H1 (cell line): ENCODE data around the gene AQP11. TPM values are rescaled to one million over a fixed set of nuclear protein-coding genes. Genes with fewer than 3 reads are reported as not detected.

ENCODE experiments used
- CTCF ChIA-PET: fragments of 300-600 bp; sonication (Branson Sonifier 250); formaldehyde crosslinking; loops from one replicate; lab custom pipeline; 2021; ENCODE audit not compliant: partially characterized antibody; lab: Charles Lee
- POLR2A ChIA-PET: fragments of 300-600 bp; sonication (Branson Sonifier 250); formaldehyde crosslinking; loops from one replicate; lab custom pipeline; 2021; ENCODE audit warnings: inconsistent platforms; ENCODE audit not compliant: partially characterized antibody; lab: Charles Lee
- DNase-seq, 2 experiments: peaks; one replicate each; pipeline versions ENCODE4 v3.0.0 to v3.0.0-alpha.2; 2010 to 2022; ENCODE audit warnings: low spot score in 2 of 2, low read depth in 1 of 2, mixed read lengths in 1 of 2
- FAIRE-seq: peaks from 2 replicates; lab custom pipeline; 2011; peaks lifted over from hg19 to GRCh38; lab: Jason Lieb, UNC
- H2AFZ ChIP-seq: 2 replicates; pipeline ENCODE4 v1.8.1; 2012; ENCODE audit warnings: low read length, inconsistent platforms
- H2AK5ac ChIP-seq: 2 replicates; pipeline ENCODE4 v1.6.1; 2013; ENCODE audit warnings: low read depth, low read length
- H2BK120ac ChIP-seq: replicated peaks from 2 replicates; pipeline ENCODE3; 2013; ENCODE audit warnings: low read depth, low read length, inconsistent platforms
- H2BK12ac ChIP-seq: 2 replicates; pipeline ENCODE4 v1.6.1; 2013; ENCODE audit warnings: low read depth, low read length
- H2BK15ac ChIP-seq: 2 replicates; pipeline ENCODE4 v1.6.1; 2013; ENCODE audit warnings: low read length
- H2BK20ac ChIP-seq: 2 replicates; pipeline ENCODE4 v1.6.1; 2013; ENCODE audit warnings: low read length
- H2BK5ac ChIP-seq: 2 replicates; pipeline ENCODE4 v1.6.1; 2013; ENCODE audit warnings: low read depth, low read length
- H3K14ac ChIP-seq: 2 replicates; pipeline ENCODE4 v1.6.1; 2013; ENCODE audit warnings: inconsistent platforms; ENCODE audit not compliant: insufficient read length
- H3K18ac ChIP-seq: 2 replicates; pipeline ENCODE4 v1.6.1; 2013; ENCODE audit warnings: low read length; ENCODE audit errors: extremely low read depth
- H3K23ac ChIP-seq: 2 replicates; pipeline ENCODE4 v1.6.1; 2013; ENCODE audit warnings: inconsistent platforms; ENCODE audit not compliant: insufficient read length
- H3K23me2 ChIP-seq: 2 replicates; pipeline ENCODE4 v1.6.1; 2013; ENCODE audit warnings: low read depth, low read length
- H3K27ac ChIP-seq: 2 replicates; pipeline ENCODE4 v1.6.1; 2011; ENCODE audit warnings: low read depth, low read length, inconsistent platforms
- H3K27me3 ChIP-seq, 4 experiments: replicated peaks in 1 of 4; 1 replicate in 1 of 4; 2 replicates in 3 of 4; pipeline versions ENCODE4 v1.6.1 to v1.8.1; 2011 to 2013; ENCODE audit warnings: low read length in 3 of 4, mild to moderate bottlenecking in 3 of 4, inconsistent platforms in 2 of 4, mixed read lengths in 2 of 4, moderate library complexity in 1 of 4; ENCODE audit not compliant: control insufficient read depth in 3 of 4, insufficient read depth in 3 of 4; ENCODE audit errors: extremely low read depth in 1 of 4
- H3K36me3 ChIP-seq, 4 experiments: 2 replicates each; pipeline versions ENCODE4 v1.6.1 to v1.8.1; 2011 to 2013; ENCODE audit warnings: mild to moderate bottlenecking in 4 of 4, low read length in 3 of 4, moderate library complexity in 2 of 4, control low read depth in 1 of 4, inconsistent platforms in 1 of 4; ENCODE audit not compliant: insufficient read depth in 4 of 4, control insufficient read depth in 2 of 4
- H3K4ac ChIP-seq: replicated peaks from 2 replicates; pipeline ENCODE3; 2013; ENCODE audit warnings: low read length, low read depth, mixed read lengths, inconsistent platforms; ENCODE audit not compliant: insufficient read length
- H3K4me1 ChIP-seq, 4 experiments: replicated peaks in 1 of 4; 1 replicate in 1 of 4; 2 replicates in 3 of 4; pipeline versions ENCODE4 v1.6.1 to v1.8.1; 2011 to 2013; ENCODE audit warnings: low read length in 3 of 4, inconsistent platforms in 2 of 4, mixed read lengths in 1 of 4; ENCODE audit not compliant: insufficient read depth in 4 of 4, control insufficient read depth in 3 of 4
- H3K4me2 ChIP-seq, 2 experiments: 2 replicates each; pipeline versions ENCODE4 v1.6.1 to v1.8.1; 2011 to 2013; ENCODE audit warnings: low read depth in 2 of 2, low read length in 2 of 2, control low read depth in 1 of 2, inconsistent platforms in 1 of 2, mild to moderate bottlenecking in 1 of 2; ENCODE audit not compliant: insufficient read depth in 1 of 2
- H3K4me3 ChIP-seq, 4 experiments: fragments of 200-600, 300-600 bp in 1 of 4; sonication (generic), shearing (Covaris generic), sonication (Bioruptor Twin) in 1 of 4; 2 replicates each; pipeline versions ENCODE4 v1.5.1 to v1.8.1; 2011 to 2016; ENCODE audit warnings: low read length in 4 of 4, low read depth in 3 of 4, control low read depth in 2 of 4, inconsistent platforms in 2 of 4, mild to moderate bottlenecking in 2 of 4, mixed read lengths in 1 of 4, moderate library complexity in 1 of 4; ENCODE audit not compliant: insufficient read depth in 2 of 4; ENCODE audit errors: extremely low read depth in 1 of 4
- H3K56ac ChIP-seq: replicated peaks from 2 replicates; pipeline ENCODE3; 2013; ENCODE audit warnings: low read depth, mild to moderate bottlenecking, mixed read lengths, low read length, inconsistent platforms; ENCODE audit not compliant: insufficient read length
- H3K79me1 ChIP-seq: 2 replicates; pipeline ENCODE4 v1.6.1; 2013; ENCODE audit warnings: low read depth, low read length, control low read depth
- H3K79me2 ChIP-seq, 2 experiments: 2 replicates each; pipeline versions ENCODE4 v1.6.1 to v1.8.1; 2012 to 2013; ENCODE audit warnings: low read length in 2 of 2, mild to moderate bottlenecking in 2 of 2, inconsistent platforms in 1 of 2; ENCODE audit not compliant: insufficient read depth in 2 of 2, control insufficient read depth in 1 of 2
- H3K9ac ChIP-seq, 4 experiments: replicated peaks in 1 of 4; 1 replicate in 1 of 4; 2 replicates in 3 of 4; pipeline versions ENCODE4 v1.6.1 to v1.8.1; 2011 to 2013; ENCODE audit warnings: low read depth in 3 of 4, low read length in 3 of 4, control low read depth in 2 of 4, mild to moderate bottlenecking in 2 of 4, moderate library complexity in 2 of 4, inconsistent platforms in 1 of 4; ENCODE audit errors: extremely low read depth in 1 of 4
- H3K9me3 ChIP-seq, 2 experiments: 2 replicates each; pipeline versions ENCODE4 v1.6.1 to v1.8.1; 2012 to 2013; ENCODE audit warnings: mild to moderate bottlenecking in 2 of 2, moderate library complexity in 2 of 2, control low read depth in 1 of 2, inconsistent platforms in 1 of 2, low read depth in 1 of 2, low read length in 1 of 2, mixed read lengths in 1 of 2; ENCODE audit not compliant: insufficient read depth in 2 of 2
- H4K20me1 ChIP-seq, 2 experiments: replicated peaks in 1 of 2; 2 replicates each; pipeline versions ENCODE3 to v1.8.1; 2011 to 2013; ENCODE audit warnings: inconsistent platforms in 2 of 2, low read length in 2 of 2, mild to moderate bottlenecking in 1 of 2; ENCODE audit not compliant: insufficient read depth in 2 of 2, control insufficient read depth in 1 of 2
- H4K5ac ChIP-seq: 2 replicates; pipeline ENCODE4 v1.6.1; 2013; ENCODE audit warnings: low read length, low read depth, mixed read lengths, inconsistent platforms; ENCODE audit not compliant: insufficient read length
- H4K8ac ChIP-seq: 2 replicates; pipeline ENCODE4 v1.8.0; 2013; ENCODE audit warnings: mild to moderate bottlenecking, moderate library complexity, low read length, inconsistent platforms; ENCODE audit not compliant: insufficient read depth; ENCODE audit errors: extremely low read depth
- H4K91ac ChIP-seq: replicated peaks from 2 replicates; pipeline ENCODE3; 2013; ENCODE audit warnings: low read length, mixed read lengths, inconsistent platforms; ENCODE audit not compliant: insufficient read length
- ASH2L ChIP-seq: fragments of 200-600, 300-600 bp; sonication (generic); IDR thresholded peaks from one replicate; pipeline ENCODE4 v1.7.1; 2017; ENCODE audit warnings: low read length
- CEBPB ChIP-seq: IDR thresholded peaks from 2 replicates; pipeline ENCODE4 v1.6.1; 2012; ENCODE audit warnings: low read depth, low read length
- EZH2 ChIP-seq: fragments of 200-600 bp; sonication (generic); IDR thresholded peaks from 2 replicates; pipeline ENCODE4 v1.7.1; 2012; ENCODE audit warnings: low read depth, mild to moderate bottlenecking, moderate library complexity, low read length, inconsistent platforms; ENCODE audit not compliant: severe bottlenecking
- GABPA ChIP-seq: IDR thresholded peaks from 2 replicates; pipeline ENCODE4 v1.6.1; 2011; ENCODE audit warnings: mild to moderate bottlenecking, low read length, moderate library complexity, borderline replicate concordance; ENCODE audit not compliant: insufficient read depth
- KDM4A ChIP-seq: IDR thresholded peaks from one replicate; pipeline ENCODE4 v1.7.1; 2012; ENCODE audit warnings: low read depth, mild to moderate bottlenecking, moderate library complexity, low read length, inconsistent platforms; ENCODE audit not compliant: severe bottlenecking
- NRF1 ChIP-seq: IDR thresholded peaks from 2 replicates; pipeline ENCODE4 v1.6.1; 2011; ENCODE audit warnings: mild to moderate bottlenecking, low read depth, low read length, improper control_type of control experiment
- SIX5 ChIP-seq: IDR thresholded peaks from 2 replicates; pipeline ENCODE4 v1.6.1; 2011; ENCODE audit warnings: mild to moderate bottlenecking, low read depth, low read length
- WGBS, 2 experiments: shearing (Covaris generic) in 1 of 2; methylation state at CpG; one replicate each; pipeline versions ENCODE4 v1.1.6 to v1.1.7; 2013 to 2015; ENCODE audit warnings: low lambda C conversion rate in 2 of 2, mixed read lengths in 2 of 2, inconsistent platforms in 1 of 2, low coverage in 1 of 2, missing lambda C conversion rate in 1 of 2; ENCODE audit not compliant: insufficient replicate concordance in 2 of 2, insufficient coverage in 1 of 2, insufficient read length in 1 of 2; ENCODE audit errors: extremely low coverage in 1 of 2, missing lambda C conversion rate in 1 of 2; 5-methylcytosine and 5-hydroxymethylcytosine counted together
- long read RNA-seq, 2 experiments: library from RNA in 1 of 2; library from capped mRNA in 1 of 2; stranded (forward); transcript quantifications; one replicate each; pipeline ENCODE4 v2.0.0, GENCODE V29; 2021; ENCODE audit warnings: inconsistent platforms in 1 of 2
- polyA minus RNA-seq, 3 experiments: library from RNA; depleted of rRNA, polyadenylated mRNA; stranded (reverse); fragments of >200 nt; gene quantifications; 1 replicate in 2 of 3; 2 replicates in 1 of 3; pipeline ENCODE4 v1.2.3, GENCODE V29; 2011
- polyA plus RNA-seq, 7 experiments: library from polyadenylated mRNA; depleted of rRNA in 3 of 7; stranded (reverse) in 5 of 7; unstranded in 2 of 7; fragments of >200 nt in 5 of 7; fragments of 200-250 nt in 2 of 7; gene quantifications; 1 replicate in 5 of 7; 2 replicates in 1 of 7; 4 replicates in 1 of 7; pipeline versions ENCODE4 v1.2.1 to v1.2.3, GENCODE V29; 2011 to 2013; ENCODE audit warnings: missing spikeins in 2 of 7, mixed read lengths in 2 of 7
- total RNA-seq: library from RNA; stranded (reverse); fragmentation: NEBNext Ultra II Directional; extraction: Animal tissue kit (Norgen Biotek cat#: 25700); gene quantifications from 2 replicates; pipeline ENCODE4 v1.2.1, GENCODE V29; 2021

The AQP11 gene, protein sequence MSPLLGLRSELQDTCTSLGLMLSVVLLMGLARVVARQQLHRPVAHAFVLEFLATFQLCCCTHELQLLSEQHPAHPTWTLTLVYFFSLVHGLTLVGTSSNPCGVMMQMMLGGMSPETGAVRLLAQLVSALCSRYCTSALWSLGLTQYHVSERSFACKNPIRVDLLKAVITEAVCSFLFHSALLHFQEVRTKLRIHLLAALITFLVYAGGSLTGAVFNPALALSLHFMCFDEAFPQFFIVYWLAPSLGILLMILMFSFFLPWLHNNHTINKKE
- total RNA-seq (1.1 and 1.2 TPM in 2 replicates), polyA plus RNA-seq (2011; rRNA removed) (1.5 and 1.6 TPM in 2 replicates), polyA minus RNA-seq (2011; rRNA and poly(A)+ RNA removed) (0.83 and 1.3 TPM in 2 replicates)
- polyA plus RNA-seq (2011; cell fraction: cytosol; rRNA removed), result 1.1 TPM
- 4.8 TPM for polyA plus RNA-seq (2011; cell fraction: nucleus; rRNA removed)
- 1.1 to 1.4 TPM (median 1.3 TPM) in 4 replicates for polyA plus RNA-seq (2012, experiment 1 of 2)
- polyA plus RNA-seq (2012, experiment 2 of 2), result 0.79 TPM
- 1.9 TPM for polyA plus RNA-seq (2013, experiment 1 of 2)
- polyA plus RNA-seq (2013, experiment 2 of 2), result 1.7 TPM
- polyA minus RNA-seq (2011; cell fraction: cytosol; rRNA and poly(A)+ RNA removed), result 1.7 TPM
- polyA minus RNA-seq (2011; cell fraction: nucleus; rRNA and poly(A)+ RNA removed), result 1.8 TPM
- long read RNA-seq, experiment 1, partial matches to known transcripts, result 0 of 1 reads
- long read RNA-seq, experiment 1, other reads (novel, unspliced or antisense), result 1 of 1 reads
- long read RNA-seq, experiment 2, partial matches to known transcripts, result 0 of 2 reads
- long read RNA-seq, experiment 2, other reads (novel, unspliced or antisense), result 1 of 2 reads

DNA sequence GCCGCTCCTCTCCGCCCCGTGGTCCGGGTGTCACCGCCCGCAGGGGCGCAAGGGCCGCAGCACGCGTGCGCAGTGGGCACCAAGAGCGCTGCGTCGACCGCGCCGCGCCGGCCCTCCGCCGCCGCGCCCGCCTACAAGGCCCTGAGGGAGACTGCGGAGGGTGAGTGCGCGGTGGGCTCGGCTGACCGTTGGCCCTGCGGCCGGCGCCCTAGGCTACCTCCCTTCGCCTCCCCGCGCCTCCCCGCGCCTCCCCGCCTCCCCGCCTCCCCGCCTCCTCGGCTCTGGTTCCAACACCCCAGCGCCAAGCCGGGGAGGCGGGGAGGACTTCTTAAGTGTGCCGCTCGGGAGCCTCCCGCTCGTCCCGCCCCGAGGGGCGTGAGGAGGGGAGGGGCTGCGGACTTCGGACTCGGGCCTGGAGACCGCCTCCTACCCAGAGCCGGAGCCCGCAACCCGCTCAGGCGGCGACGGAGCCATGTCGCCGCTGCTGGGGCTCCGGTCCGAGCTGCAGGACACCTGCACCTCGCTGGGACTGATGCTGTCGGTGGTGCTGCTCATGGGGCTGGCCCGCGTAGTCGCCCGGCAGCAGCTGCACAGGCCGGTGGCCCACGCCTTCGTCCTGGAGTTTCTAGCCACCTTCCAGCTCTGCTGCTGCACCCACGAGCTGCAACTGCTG, at the start of gene AQP11:
AQP11 (plus strand) TSS at position 433 of the 673 bp plus-strand sequence; CDS start at position 473, 40 bp downstream.
- H3K27ac ChIP-seq, result no peak within 1 kb of the TSS
- peaks cover 0 to 10% (median 5%) of the 10 kb centered on the region in 4 experiments; a peak in 5 of 7 replicates for H3K4me1 ChIP-seq
- H3K9me3 ChIP-seq, result no peaks in the 10 kb centered on the region
- peak within 1 kb of the TSS; percentile 44 for H4K5ac ChIP-seq
- peak within 1 kb of the TSS; percentile 47; the same call in 1 of the 2 replicates for H2AFZ ChIP-seq
- peak within 1 kb of the TSS in 2 of 4 experiments; percentile 25 to 29; a peak in 5 of 7 replicates for H3K9ac ChIP-seq
- H3K23ac ChIP-seq, result no peak within 1 kb of the TSS
- peak within 1 kb of the TSS; percentile 35; the same call in 1 of the 2 replicates for H4K8ac ChIP-seq
- H2BK120ac ChIP-seq, result no peak within 1 kb of the TSS
- H3K18ac ChIP-seq, result peak within 1 kb of the TSS; percentile 71
- H3K27me3 ChIP-seq, result peaks cover 0 to 5% (median 4%) of the 10 kb centered on the region in 4 experiments; a peak in 3 of 7 replicates
- H4K20me1 ChIP-seq, result peaks cover 0 to 4% of the 10 kb centered on the region in 2 experiments
- peak; percentile 74 to 89 for DNase-seq
- H2BK20ac ChIP-seq, result no peak within 1 kb of the TSS
- no peak within 1 kb of the TSS; the same call in 1 of the 2 replicates for H2AK5ac ChIP-seq
- peaks cover 6% of the 10 kb centered on the region for H3K23me2 ChIP-seq
- H3K4me3 ChIP-seq, result peak within 1 kb of the TSS; percentile 56 to 66 (median 60)
- H2BK5ac ChIP-seq, result peak within 1 kb of the TSS; percentile 32; the same call in 1 of the 2 replicates
- FAIRE-seq, result no peak
- no peak within 1 kb of the TSS for H3K14ac ChIP-seq
- no peaks in the 10 kb centered on the region for H3K79me2 ChIP-seq
- H3K36me3 ChIP-seq, result no peaks in the 10 kb centered on the region; a peak in 1 of 8 replicates
- H3K4ac ChIP-seq, result no peak within 1 kb of the TSS
- POLR2A ChIA-PET, result interaction anchor here (0.7 to 2.1 kb wide), 7 partner anchors 9 to 28 kb away, joined by 3 to 5 read pairs (median 4); no protein-coding TSS in a partner anchor
- WGBS, 2 experiments, result 2% methylated on average over 54 of the region's 75 CpGs; no CpG with 5 or more reads in 1 of the 2 experiments
- H3K79me1 ChIP-seq, result no peaks in the 10 kb centered on the region
- peak within 1 kb of the TSS; percentile 12; the same call in 1 of the 2 replicates for H2BK15ac ChIP-seq
- peak within 1 kb of the TSS; percentile 61 for H4K91ac ChIP-seq
- no peak within 1 kb of the TSS for H3K56ac ChIP-seq
- peak within 1 kb of the TSS; percentile 97 to 99 for H3K4me2 ChIP-seq
- H2BK12ac ChIP-seq, result peak within 1 kb of the TSS; percentile 87; the same call in 1 of the 2 replicates
- CTCF ChIA-PET, result interaction anchor here (0.6 to 1.6 kb wide), 9 partner anchors 12 to 499 kb away, joined by 3 to 5 read pairs (median 4); partner anchors contain the start of gene MYO7A
- TF ChIP-seq SIX5, result no peak
- TF ChIP-seq CEBPB, result no peak
- no peak for TF ChIP-seq GABPA
- peak; percentile 59 for TF ChIP-seq ASH2L
- no peak for TF ChIP-seq EZH2
- TF ChIP-seq NRF1, result peak; percentile 54
- TF ChIP-seq KDM4A, result peak; percentile 93
